Ishikawa (cell line): ENCODE results near the gene C1orf198.

Experiments
- FOXM1 ChIP-seq: IDR thresholded peaks from 2 replicates; pipeline ENCODE4 v1.6.1; 2012; ENCODE audit warnings: low read depth, borderline replicate concordance
- REST ChIP-seq: IDR thresholded peaks from 2 replicates; pipeline ENCODE4 v1.6.1; 2012; ENCODE audit warnings: low read depth, mild to moderate bottlenecking

- TF ChIP-seq REST = no peak
- TF ChIP-seq FOXM1 = no peak
Measured at GRCh38 chr1:230877924-230878590, 9.7 kb upstream of the C1orf198 start.
